Measurements from ENCODE around the gene ZNF324.
"Not testable (repeated sequence)": the region's sequence is repeated elsewhere in the genome, so short reads cannot be mapped to it uniquely, and the experiment has no call there.

Gene ZNF324

DNA sequence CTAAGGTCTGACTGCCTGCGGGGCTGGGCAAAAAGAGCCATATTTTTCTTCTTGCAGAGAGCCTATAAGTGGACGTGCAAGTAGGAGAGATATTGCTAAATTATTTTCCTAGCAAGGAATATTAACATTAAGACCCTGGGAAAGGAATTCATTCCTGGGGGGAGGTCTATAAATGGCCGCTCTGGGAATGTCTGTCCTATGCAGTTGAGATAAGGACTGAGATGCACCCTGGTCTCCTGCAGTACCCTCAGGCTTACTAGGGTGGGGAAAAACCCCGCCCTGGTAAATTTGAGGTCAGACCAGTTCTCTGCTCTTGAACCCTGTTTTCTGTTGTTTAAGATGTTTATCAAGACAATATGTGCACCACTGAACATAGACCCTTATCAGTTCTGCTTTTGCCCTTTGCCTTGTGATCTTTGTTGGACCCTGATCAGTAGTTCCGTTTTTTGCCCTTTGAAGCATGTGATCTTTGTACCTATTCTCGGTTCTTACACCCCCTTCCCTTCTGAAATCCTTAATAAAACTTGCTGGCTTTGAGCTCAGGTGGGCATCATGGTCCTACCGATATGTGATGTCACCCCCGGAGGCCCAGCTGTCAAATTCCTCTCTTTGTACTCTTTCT lies 40.8 kb downstream of the ZNF324 start:
- not testable (repeated sequence) for DNase-seq

GRCh38 chr19:58509731-58510083 lies 42.8 kb downstream of the ZNF324 start:
- DNase-seq = no peak

GRCh38 chr19:58510084-58510862 lies 43.4 kb downstream of the ZNF324 start:
- DNase-seq = no peak

DNA sequence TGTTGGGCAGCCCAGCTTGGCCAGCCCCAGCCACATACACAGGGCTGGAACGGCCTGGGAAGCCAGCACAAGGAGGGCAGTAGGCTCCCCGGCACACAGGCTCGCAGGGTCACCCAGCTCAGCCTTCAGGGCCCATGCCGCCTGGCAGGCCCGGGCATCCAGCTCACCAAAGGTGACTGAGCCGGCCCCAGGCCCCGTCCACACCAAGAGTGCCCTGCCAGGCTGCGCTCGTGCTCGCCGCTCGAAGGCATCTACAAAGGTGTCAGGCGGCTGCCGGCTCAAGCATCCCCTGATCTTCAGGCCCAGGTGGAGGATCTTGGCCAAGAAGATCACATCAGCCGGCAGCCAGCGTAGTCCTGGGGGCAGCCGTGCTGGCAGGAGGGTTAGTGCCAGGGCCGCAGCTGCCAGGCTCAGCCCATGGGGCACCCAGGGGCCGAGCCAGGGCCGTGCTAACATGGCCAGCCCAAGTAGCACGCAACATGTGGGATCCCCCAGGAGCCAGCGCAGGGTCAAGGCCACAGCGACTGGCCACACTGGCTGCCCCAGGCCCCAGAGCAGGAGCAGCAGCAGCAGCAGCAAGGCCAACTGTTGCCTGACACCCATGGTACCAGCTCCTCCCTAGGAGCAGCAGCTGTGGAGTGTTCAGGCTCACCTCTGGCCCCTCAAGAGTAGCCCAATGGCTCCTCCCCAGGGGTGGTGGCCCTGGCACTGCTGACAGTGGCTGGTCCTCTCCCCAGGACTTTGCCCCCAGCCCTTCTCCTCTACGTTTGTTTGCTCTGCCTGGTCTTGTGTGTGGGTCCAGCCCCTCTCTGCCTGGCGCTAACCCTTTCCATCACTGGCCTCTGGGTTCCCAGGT lies 44.7 kb downstream of the ZNF324 start, which contains the start of gene SLC27A5:
TSS of gene SLC27A5 (minus strand) at position 640 of the 856 bp plus-strand sequence. CDS start at position 603, 37 bp downstream.
- no peak for DNase-seq

GRCh38 chr19:58513213-58513693 lies 46.4 kb downstream of the ZNF324 start:
- DNase-seq = no peak

- peak; percentile 97 for DNase-seq
Observed at GRCh38 chr19:58513694-58514563, 47.0 kb downstream of the ZNF324 start.

DNA sequence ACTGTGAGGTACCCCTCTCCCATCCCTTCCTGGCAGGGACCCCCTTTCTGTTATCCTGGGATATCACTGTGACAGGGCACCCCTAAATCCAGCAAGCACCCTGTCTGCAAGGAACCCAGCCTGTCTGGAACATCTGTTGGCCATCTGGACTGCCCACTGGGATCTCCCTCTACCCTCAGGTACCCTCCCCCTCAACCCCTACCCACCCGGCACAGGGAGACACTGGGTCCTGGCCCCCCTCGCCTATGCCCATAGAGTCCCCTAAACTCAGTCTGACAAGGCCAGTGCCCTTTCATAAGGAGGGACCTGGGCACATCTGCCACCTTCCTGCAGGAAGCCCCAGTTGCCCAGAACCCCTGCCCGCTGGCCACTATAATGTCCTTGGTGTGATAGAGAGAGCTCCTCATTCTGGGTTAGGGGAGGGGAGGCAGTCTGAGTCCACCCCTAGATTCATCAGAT lies 47.7 kb downstream of the ZNF324 start:
- no peak for DNase-seq

GRCh38 chr19:58515259-58515658 lies 48.4 kb downstream of the ZNF324 start:
- DNase-seq = no peak

DNA sequence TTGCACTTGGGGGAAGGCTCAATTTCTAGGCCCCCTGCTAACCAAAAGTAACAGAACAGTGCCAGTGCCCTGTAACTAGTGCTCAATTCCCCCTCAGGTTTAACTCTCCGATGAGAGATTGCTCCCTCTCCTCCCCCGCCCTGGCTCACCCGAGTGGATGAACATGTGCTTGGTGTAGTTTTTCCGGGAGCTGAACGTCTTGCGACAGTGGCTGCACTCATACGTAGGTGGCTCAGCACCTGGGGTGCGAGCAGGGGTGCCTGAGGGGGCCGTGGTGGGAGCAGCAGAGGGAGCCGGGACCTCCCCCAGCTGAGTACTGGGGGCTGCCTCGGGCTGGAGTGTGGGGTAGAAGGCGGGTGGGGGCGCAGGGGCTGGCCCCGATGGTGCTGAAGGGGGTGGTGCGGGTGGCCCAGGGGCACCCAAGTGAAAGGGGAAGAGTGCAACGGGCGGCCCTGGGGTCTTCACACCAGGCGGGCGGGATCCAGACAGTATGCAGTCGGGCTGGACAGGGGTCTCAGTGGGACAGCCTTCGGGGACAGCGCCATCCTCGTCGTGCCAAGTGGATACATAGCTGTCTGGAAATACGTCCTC lies 49.5 kb downstream of the ZNF324 start:
- no peak for DNase-seq

DNA sequence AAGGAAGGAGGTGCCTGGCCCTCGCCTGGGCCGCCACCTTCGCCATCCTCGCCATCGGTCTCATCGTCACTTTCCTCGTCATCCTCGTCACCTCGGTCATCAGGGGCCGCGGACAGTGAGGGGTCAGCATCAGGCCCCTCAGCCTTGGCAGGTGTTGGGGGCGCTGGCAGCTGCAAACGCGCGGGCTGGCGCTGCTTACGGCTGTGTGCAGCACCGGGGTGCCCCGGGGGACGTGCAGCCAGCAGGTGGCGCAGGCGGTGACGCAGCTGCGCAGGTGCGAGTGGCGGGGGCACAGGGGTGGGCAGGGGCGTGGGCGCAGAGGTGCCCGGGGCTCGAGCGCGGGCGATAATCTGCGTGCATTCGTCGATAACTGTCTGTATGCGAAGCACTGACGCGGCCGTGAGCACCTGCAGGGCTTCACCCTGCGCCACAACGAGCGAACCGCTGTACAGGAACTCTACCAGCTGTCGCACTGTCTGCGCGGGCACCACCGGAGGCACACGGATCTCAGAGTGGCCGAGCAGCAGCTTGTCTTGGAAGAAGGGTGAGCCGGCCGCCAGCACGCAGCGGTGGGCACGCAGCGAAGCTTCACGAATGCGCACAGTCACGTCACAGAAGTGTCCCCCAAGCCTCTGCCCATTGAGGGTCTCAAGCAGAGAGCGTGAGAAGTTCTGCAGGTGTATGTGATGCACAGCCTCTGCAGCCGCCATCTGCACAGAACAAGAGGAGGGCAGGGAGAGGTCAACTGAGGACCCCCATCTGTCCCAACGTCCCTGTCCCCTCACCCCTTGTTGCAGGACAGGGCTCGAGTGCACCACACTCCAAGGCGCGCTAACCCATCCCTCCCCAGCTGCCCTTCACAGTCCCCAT lies 50.3 kb downstream of the ZNF324 start:
- no peak for DNase-seq

DNA sequence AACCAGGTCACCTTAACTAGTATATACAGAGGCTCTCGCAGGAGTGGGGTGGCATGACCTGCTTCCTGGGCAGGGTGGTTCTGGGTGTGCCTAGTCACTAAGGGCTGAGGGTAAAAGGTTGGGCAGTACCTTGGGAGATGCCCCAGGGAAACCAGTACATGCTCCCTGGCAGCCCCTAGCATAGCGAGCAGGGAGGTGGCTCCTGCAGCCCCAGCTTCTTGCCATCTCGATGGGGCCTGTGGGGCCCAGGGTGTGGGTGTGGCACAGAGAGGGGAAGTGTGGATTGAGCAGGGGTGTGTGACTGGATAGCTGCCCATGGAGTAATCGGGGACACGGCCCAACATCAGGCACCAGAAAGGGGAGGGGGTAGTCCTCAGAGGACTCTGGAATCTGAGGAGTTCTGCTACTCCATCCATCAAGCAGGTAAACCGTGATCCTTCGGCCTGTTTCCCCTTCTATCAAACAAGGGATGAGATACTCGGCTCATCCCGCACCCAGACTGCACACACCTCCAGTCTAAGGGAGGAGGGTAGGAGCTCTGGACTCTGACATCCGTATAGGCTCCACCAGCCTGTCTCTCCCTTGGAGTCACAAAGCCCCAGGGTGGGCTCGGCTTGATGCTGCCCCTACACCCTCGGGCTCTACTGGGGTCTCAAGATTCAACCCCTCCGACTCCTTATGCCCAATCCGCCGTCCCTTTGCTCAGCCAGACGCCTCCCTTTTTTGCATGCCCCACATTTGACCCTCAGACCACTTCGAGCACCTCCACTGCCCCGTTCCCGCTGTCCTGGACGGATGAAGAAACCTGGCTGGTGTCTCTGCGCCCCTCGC lies 51.6 kb downstream of the ZNF324 start:
- peak; percentile 66 for DNase-seq

- DNase-seq = peak; percentile 71
Observed at GRCh38 chr19:58519087-58519354, 52.1 kb downstream of the ZNF324 start.

- peak; percentile 99 for DNase-seq
Observed at GRCh38 chr19:58519355-58520256, 52.7 kb downstream of the ZNF324 start, which contains the start of gene ZBTB45. ZBTB45 (minus strand) TSS chr19:58519810; CDS start chr19:58517673, 2,137 bp downstream.

GRCh38 chr19:58520257-58520599 lies 53.3 kb downstream of the ZNF324 start:
- no peak for DNase-seq

GRCh38 chr19:58521651-58522050 lies 54.8 kb downstream of the ZNF324 start:
- peak; percentile 43 for DNase-seq

- no peak for DNase-seq
Observed at GRCh38 chr19:58522709-58523108, 55.8 kb downstream of the ZNF324 start.

Measured in MV-4-11 (cell line).